GM12878 (cell line): ENCODE measurements around the gene CHMP4B.

ENCODE experiments used
- ESRRA ChIP-seq: IDR thresholded peaks from 2 replicates; pipeline ENCODE4 v1.6.1; 2012; ENCODE audit warnings: mild to moderate bottlenecking, low read length, improper control_type of control experiment
- TF ChIP-seq, protein P1 (sequence below): IDR thresholded peaks from 2 replicates; pipeline ENCODE4 v1.6.1; 2012; ENCODE audit warnings: low read depth, low read length, improper control_type of control experiment

DNA sequence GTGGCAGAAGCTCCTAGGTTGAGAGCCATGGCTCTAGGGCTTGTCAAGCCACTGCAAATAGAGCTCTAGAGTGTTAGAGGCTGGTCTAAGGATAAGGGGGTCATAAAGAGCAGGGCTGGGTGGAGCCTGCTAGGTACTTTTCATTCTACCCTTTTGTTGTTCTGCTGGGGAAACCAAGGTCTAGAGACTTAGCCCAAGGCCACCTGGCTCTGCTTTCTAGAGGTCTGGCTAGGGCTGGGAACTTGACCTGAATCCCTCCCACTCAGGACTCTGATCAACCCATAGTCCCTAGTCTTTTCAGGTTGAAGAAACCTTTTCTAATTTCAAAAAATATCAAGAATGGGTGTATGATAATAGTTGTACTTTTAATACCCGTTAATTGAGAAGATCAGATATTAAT is 13.7 kb downstream of the CHMP4B start:
- TF ChIP-seq, protein P1, sequence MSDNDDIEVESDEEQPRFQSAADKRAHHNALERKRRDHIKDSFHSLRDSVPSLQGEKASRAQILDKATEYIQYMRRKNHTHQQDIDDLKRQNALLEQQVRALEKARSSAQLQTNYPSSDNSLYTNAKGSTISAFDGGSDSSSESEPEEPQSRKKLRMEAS = no peak
- TF ChIP-seq ESRRA = no peak
